GM19452 (cell line): Measurements from ENCODE around the gene TAS2R10.

Source experiments
- ATAC-seq: cut with Tn5 transposase; IDR thresholded peaks from one replicate; pipeline ENCODE4 v1.9.1; 2021; ENCODE audit not compliant: unreplicated experiment

TAS2R10 gene

GRCh38 chr12:10783252-10783651, 42.9 kb downstream of the TAS2R10 start:
- no peak for ATAC-seq

- ATAC-seq: no peak
Measured at GRCh38 chr12:10779103-10779502, 47.1 kb downstream of the TAS2R10 start.
